ENCODE data around the gene ATP10B. TPM values are rescaled to one million over a fixed set of nuclear protein-coding genes. Genes with fewer than 3 reads are reported as not detected.
"Not testable (repeated sequence)": the region's sequence is repeated elsewhere in the genome, so short reads cannot be mapped to it uniquely, and the experiment has no call there.

ATP10B gene
- total RNA-seq, 4 donors from 2014 or later = 0.07 to 0.29 TPM; not detected in 2

GRCh38 chr5:160835818-160836528, 16.0 kb downstream of the ATP10B start:
- intact Hi-C loops (cut with DNase I; ENCODE audit: low total_unique reads) = no loop called here
- H3K4me3 ChIP-seq = no peak overlapping the region
- H3K27ac ChIP-seq = no peak overlapping the region
- DNase-seq = no peak
- H3K36me3 ChIP-seq = no peaks in the 10 kb centered on the region
- peaks cover 0 to 2% of the 10 kb centered on the region in 2 donors for H3K9me3 ChIP-seq
- H3K27me3 ChIP-seq = no peaks in the 10 kb centered on the region
- no peaks in the 10 kb centered on the region for H3K4me1 ChIP-seq
- TF ChIP-seq CTCF (IDR thresholded peaks at IDR 0.05) = no peak

GRCh38 chr5:160835376-160835775, 16.6 kb downstream of the ATP10B start:
- H3K27me3 ChIP-seq = no peaks in the 10 kb centered on the region
- H3K9me3 ChIP-seq = peaks cover 0 to 2% of the 10 kb centered on the region in 2 donors
- intact Hi-C loops (cut with DNase I; ENCODE audit: low total_unique reads) = no loop called here
- TF ChIP-seq CTCF (IDR thresholded peaks at IDR 0.05) (no peak), POLR2A (IDR thresholded peaks at IDR 0.05) (no peak)
- H3K27ac ChIP-seq = no peak overlapping the region
- no peaks in the 10 kb centered on the region for H3K36me3 ChIP-seq
- H3K4me3 ChIP-seq = no peak overlapping the region
- DNase-seq = no peak
- H3K4me1 ChIP-seq = no peaks in the 10 kb centered on the region

- H3K27me3 ChIP-seq = no peaks in the 10 kb centered on the region
- intact Hi-C loops (cut with DNase I; ENCODE audit: low total_unique reads) = no loop called here
- H3K4me3 ChIP-seq = no peak overlapping the region
- H3K4me1 ChIP-seq = no peaks in the 10 kb centered on the region
- H3K9me3 ChIP-seq = peaks cover 0 to 2% of the 10 kb centered on the region in 2 donors
- no peaks in the 10 kb centered on the region for H3K36me3 ChIP-seq
- no peak overlapping the region for H3K27ac ChIP-seq
- no peak for DNase-seq
- no peak for TF ChIP-seq CTCF (IDR thresholded peaks at IDR 0.05)
- TF ChIP-seq POLR2A (IDR thresholded peaks at IDR 0.05) = no peak
Observed at GRCh38 chr5:160833806-160834205, 18.2 kb downstream of the ATP10B start.

GRCh38 chr5:160831801-160832200, 20.2 kb downstream of the ATP10B start:
- Histone ChIP-seq H3K4me3 (no peak overlapping the region), H3K27me3 (no peaks in the 10 kb centered on the region), H3K9me3 (peaks cover 0 to 2% of the 10 kb centered on the region in 2 donors), H3K4me1 (no peaks in the 10 kb centered on the region), H3K27ac (no peak overlapping the region), H3K36me3 (no peaks in the 10 kb centered on the region)
- TF ChIP-seq POLR2A (IDR thresholded peaks at IDR 0.05) (no peak), CTCF (IDR thresholded peaks at IDR 0.05) (no peak)
- intact Hi-C loops (cut with DNase I; ENCODE audit: low total_unique reads) = no loop called here
- DNase-seq = no peak

GRCh38 chr5:160824301-160825001, 27.6 kb downstream of the ATP10B start:
- no peak overlapping the region for H3K4me3 ChIP-seq
- no peak overlapping the region for H3K27ac ChIP-seq
- H3K9me3 ChIP-seq = no peaks in the 10 kb centered on the region
- no peak for DNase-seq
- H3K4me1 ChIP-seq = no peaks in the 10 kb centered on the region
- no peaks in the 10 kb centered on the region for H3K36me3 ChIP-seq
- intact Hi-C loops (cut with DNase I; ENCODE audit: low total_unique reads) = no loop called here
- no peaks in the 10 kb centered on the region for H3K27me3 ChIP-seq
- TF ChIP-seq POLR2A (IDR thresholded peaks at IDR 0.05) (no peak), CTCF (IDR thresholded peaks at IDR 0.05) (no peak)

- H3K27ac ChIP-seq; H3K4me1 ChIP-seq; DNase-seq; intact Hi-C loops (cut with DNase I; ENCODE audit: low total_unique reads); H3K9me3 ChIP-seq; H3K4me3 ChIP-seq; H3K36me3 ChIP-seq; H3K27me3 ChIP-seq: not testable (repeated sequence)
Observed at GRCh38 chr5:160812996-160813395, 39.0 kb downstream of the ATP10B start.
